Activated T-cell treated with anti-CD3 and anti-CD28 coated beads, Interleukin-2, amount 50 U/mL, for 24 hours (primary cell): ENCODE results near the gene TECRL.

Source experiments
- DNase-seq: peaks from one replicate; pipeline ENCODE4 v3.0.0-alpha.2; 2020
- H3K27ac Mint-ChIP-seq: 2 replicates; pipeline ENCODE4 v1.8.0; 2020; ENCODE audit warnings: mild to moderate bottlenecking, mixed read lengths
- H3K27me3 Mint-ChIP-seq: 2 replicates; pipeline ENCODE4 v1.8.0; 2020; ENCODE audit warnings: mixed read lengths
- H3K36me3 Mint-ChIP-seq: 2 replicates; pipeline ENCODE4 v1.8.0; 2020; ENCODE audit warnings: low read depth, mixed read lengths
- H3K4me1 Mint-ChIP-seq: 2 replicates; pipeline ENCODE4 v1.8.0; 2020; ENCODE audit warnings: low read depth, mixed read lengths
- H3K4me3 Mint-ChIP-seq: 2 replicates; pipeline ENCODE4 v1.8.0; 2020; ENCODE audit warnings: mild to moderate bottlenecking, moderate library complexity, mixed read lengths
- H3K9me3 Mint-ChIP-seq: 2 replicates; pipeline ENCODE4 v1.8.0; 2020; ENCODE audit warnings: mixed read lengths

Gene TECRL

DNA sequence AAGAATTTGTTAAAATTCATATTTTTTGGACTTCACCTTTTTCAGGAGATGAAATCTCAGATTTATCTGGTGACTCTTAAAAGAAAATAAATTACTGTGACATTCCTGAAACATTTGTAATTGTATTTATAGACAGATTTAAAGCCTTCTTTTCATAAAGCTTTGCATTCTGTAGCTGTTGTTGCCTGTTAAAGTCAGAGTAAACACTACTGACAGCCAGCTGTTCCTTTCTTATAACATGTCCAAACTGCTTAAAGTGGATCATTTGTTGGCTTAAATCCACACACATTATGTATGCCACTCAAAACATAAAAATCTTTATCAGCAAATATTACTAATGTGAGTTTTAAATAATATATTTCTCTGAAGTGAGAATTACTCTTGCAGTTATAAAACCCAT, 157.5 kb downstream of the TECRL start:
- no peaks in the 10 kb centered on the region for H3K27me3 Mint-ChIP-seq
- DNase-seq, result no peak

DNA sequence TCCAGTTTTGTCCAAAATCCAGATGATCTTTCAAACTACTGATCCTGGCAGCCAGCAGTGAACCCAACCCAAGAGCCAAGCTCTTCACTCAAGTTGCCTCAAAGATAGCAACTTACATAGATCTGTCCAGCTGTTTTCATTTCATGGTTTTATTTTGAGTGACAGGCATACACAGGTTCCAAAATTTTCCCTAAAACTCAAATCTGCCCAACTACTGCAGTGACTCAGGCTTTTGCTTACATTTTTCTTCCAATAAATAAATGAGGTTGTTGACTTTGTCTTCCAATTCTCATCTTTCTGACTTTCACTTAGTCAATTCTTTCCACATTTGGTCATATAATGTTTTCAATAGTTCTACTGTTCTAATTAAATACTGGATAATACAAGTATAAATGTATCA, 158.8 kb downstream of the TECRL start:
- DNase-seq, result no peak
- no peak overlapping the region for H3K27ac Mint-ChIP-seq
- no peak overlapping the region for H3K4me3 Mint-ChIP-seq
- no peaks in the 10 kb centered on the region for H3K36me3 Mint-ChIP-seq
- H3K4me1 Mint-ChIP-seq, result no peaks in the 10 kb centered on the region
- H3K27me3 Mint-ChIP-seq, result no peaks in the 10 kb centered on the region
- peaks cover 17% of the 10 kb centered on the region for H3K9me3 Mint-ChIP-seq

More for the DNA sequence above, 157.5 kb downstream of the TECRL start:
- H3K36me3 Mint-ChIP-seq, result no peaks in the 10 kb centered on the region
- no peak overlapping the region for H3K4me3 Mint-ChIP-seq
- H3K9me3 Mint-ChIP-seq, result peaks cover 14% of the 10 kb centered on the region
- H3K4me1 Mint-ChIP-seq, result no peaks in the 10 kb centered on the region
- no peak overlapping the region for H3K27ac Mint-ChIP-seq

DNA sequence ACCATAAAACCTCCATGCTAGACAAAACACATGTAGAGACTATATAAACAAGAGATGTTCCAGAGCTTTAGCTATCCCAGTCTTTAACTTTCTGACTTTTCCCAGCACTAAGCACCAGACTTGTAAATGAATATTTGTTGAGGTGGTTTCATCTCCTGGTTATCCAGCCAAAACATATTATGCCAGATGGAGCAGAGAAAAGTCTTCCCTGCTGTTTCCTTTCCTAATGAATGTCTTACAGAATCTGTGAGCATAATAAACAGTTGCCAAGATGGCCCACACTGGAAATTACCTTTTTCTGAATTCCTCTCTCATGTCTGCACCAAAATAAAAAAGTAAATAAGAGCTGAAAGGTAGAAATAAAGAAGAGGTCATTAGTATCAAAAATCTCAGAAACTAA, 159.2 kb downstream of the TECRL start:
- no peaks in the 10 kb centered on the region for H3K4me1 Mint-ChIP-seq
- peaks cover 20% of the 10 kb centered on the region for H3K9me3 Mint-ChIP-seq
- H3K27me3 Mint-ChIP-seq, result no peaks in the 10 kb centered on the region
- H3K27ac Mint-ChIP-seq, result no peak overlapping the region
- no peaks in the 10 kb centered on the region for H3K36me3 Mint-ChIP-seq
- H3K4me3 Mint-ChIP-seq, result no peak overlapping the region
- DNase-seq, result no peak

DNA sequence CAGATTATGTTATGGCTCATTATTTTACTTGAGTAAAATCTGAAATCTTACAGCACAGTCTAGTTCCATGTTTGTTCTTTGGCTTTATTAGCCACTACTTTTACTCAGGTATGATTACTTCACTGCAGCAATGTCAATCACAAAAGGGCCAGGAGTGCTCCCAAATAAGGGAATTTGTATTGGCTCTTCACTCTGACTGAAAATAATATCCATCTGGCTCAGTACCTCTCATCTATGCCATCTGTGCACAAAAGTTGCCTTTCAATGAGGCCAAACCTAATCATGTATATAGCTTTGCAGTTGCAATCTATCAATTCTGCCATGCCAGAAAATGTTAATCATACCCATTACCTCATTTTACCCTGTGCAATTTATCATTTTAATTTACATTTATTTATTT, 161.1 kb downstream of the TECRL start:
- Mint-ChIP-seq H3K27me3 (no peaks in the 10 kb centered on the region), H3K4me1 (no peaks in the 10 kb centered on the region), H3K27ac (no peak overlapping the region), H3K36me3 (no peaks in the 10 kb centered on the region), H3K9me3 (peaks cover 24% of the 10 kb centered on the region), H3K4me3 (no peak overlapping the region)
- no peak for DNase-seq

DNA sequence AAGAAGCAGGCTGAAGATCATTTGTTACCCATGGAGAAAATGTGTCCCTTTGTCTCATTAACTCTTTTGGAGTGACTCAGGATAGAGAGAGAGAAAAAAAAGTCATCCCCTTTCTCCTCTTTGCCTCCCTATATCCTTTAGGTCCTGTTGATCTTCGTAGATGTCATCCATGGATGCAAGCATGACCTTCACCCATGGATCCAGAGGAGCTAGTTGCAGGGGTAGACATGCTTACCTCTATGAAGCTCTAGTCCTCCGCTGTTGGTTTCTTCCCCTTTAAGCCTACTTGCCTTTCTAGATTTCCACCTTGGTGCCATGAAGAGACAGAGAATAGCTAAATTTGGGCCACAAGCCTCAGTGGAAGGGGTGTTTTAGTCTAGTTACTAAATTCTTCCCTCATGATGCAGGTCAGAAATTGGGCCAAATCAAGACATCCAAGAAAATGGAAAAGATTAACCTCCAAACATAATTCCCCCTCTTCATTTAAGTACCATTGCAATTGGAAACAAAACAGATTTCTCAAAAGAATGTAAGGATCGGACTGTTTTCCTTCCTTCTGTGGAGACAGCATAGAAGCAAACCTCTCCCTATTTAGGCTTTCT, 178.4 kb downstream of the TECRL start:
- DNase-seq, result no peak
- peaks cover 33% of the 10 kb centered on the region for H3K9me3 Mint-ChIP-seq
- H3K36me3 Mint-ChIP-seq, result no peaks in the 10 kb centered on the region
- no peaks in the 10 kb centered on the region for H3K4me1 Mint-ChIP-seq
- H3K4me3 Mint-ChIP-seq, result no peak overlapping the region
- no peaks in the 10 kb centered on the region for H3K27me3 Mint-ChIP-seq
- H3K27ac Mint-ChIP-seq, result no peak overlapping the region
